K562 treated with DMSO at 1 percent for 24 hours (cell line): ENCODE results near the gene AATK. TPM values are rescaled to one million over a fixed set of nuclear protein-coding genes. Genes with fewer than 3 reads are reported as not detected.

Experiments
- total RNA-seq: library from RNA; unstranded; fragments of 300-600 nt; gene quantifications from 2 replicates; pipeline ENCODE4 v1.2.3, GENCODE V29; 2022; ENCODE audit warnings: low read depth; ENCODE audit not compliant: insufficient read depth

The AATK gene
- total RNA-seq: 0.16 TPM in 1 of 2 replicates, not detected in the other

GRCh38 chr17:81166033-81166492 lies at the start of gene AATK:
Gene AATK, minus strand, starts transcription at chr17:81166221. Its CDS starts 229 bp downstream, at chr17:81165992.

GRCh38 chr17:81165246-81166032 lies 582 bp downstream of the AATK start, which contains the start of gene PVALEF:
Gene PVALEF, plus strand, starts transcription at chr17:81165507. Its CDS starts 15,720 bp downstream, at chr17:81181227.

Other genes with a start within 250 kb of the AATK start
- 28.6 and 30.8 TPM in 2 replicates for gene CHMP6, start 174.4 kb downstream of the AATK start, total RNA-seq
- 105 and 110 TPM in 2 replicates for gene BAIAP2, start 131.1 kb downstream of the AATK start, total RNA-seq
- not detected in 2 replicates for gene PVALEF, start 714 bp downstream of the AATK start, total RNA-seq
- gene CEP131, start 56.7 kb upstream of the AATK start, total RNA-seq: 34.5 and 37.9 TPM in 2 replicates
- gene TEPSIN, start 72.8 kb upstream of the AATK start, total RNA-seq: 25.8 and 27.1 TPM in 2 replicates
- 66.8 and 71.4 TPM in 2 replicates for gene NDUFAF8, start 73.1 kb upstream of the AATK start, total RNA-seq
- 106 and 116 TPM in 2 replicates for gene SLC38A10, start 129.1 kb upstream of the AATK start, total RNA-seq
- 7.7 and 8.3 TPM in 2 replicates for gene BAHCC1, start 229.2 kb upstream of the AATK start, total RNA-seq